B cell (primary cell): ENCODE results near the gene SEPTIN2. TPM values are rescaled to one million over a fixed set of nuclear protein-coding genes. Genes with fewer than 3 reads are reported as not detected.

ENCODE experiments used
- ATAC-seq: fragments of 200-7000 bp; cut with Tn5 transposase; one replicate; pipeline ENCODE4 v1.10.0; 2021; ENCODE audit warnings: low read depth, mild to moderate bottlenecking, moderate number of reproducible peaks, moderate library complexity
- CTCF ChIA-PET: fragments of 350-600 bp; sonication (Branson Sonifier 250); formaldehyde crosslinking; loops from one replicate; lab custom pipeline; 2021; ENCODE audit warnings: antibody characterized with exemption, inconsistent platforms; lab: Charles Lee
- POLR2A ChIA-PET: fragments of 350-600 bp; sonication (Branson Sonifier 250); formaldehyde crosslinking; loops from one replicate; lab custom pipeline; 2021; ENCODE audit warnings: antibody characterized with exemption; lab: Charles Lee
- DNase-seq: peaks from one replicate; pipeline ENCODE4 v3.0.0; 2013
- H2AFZ ChIP-seq: 2 replicates; pipeline ENCODE4 v1.6.1; 2012; ENCODE audit warnings: mild to moderate bottlenecking, low read depth, low read length; ENCODE audit not compliant: insufficient read depth, poor library complexity, severe bottlenecking
- H3K27ac ChIP-seq, 2 donors: 1 replicate in 1 of 2; 2 replicates in 1 of 2; pipeline ENCODE4 v1.5.1; 2012 to 2013; ENCODE audit warnings: low read length in 2 of 2, mild to moderate bottlenecking in 2 of 2, moderate library complexity in 1 of 2
- H3K27me3 ChIP-seq, 4 experiments: fragments of 200-600 bp in 1 of 4; sonication (generic) in 1 of 4; replicated peaks in 1 of 4; 1 replicate in 2 of 4; 2 replicates in 2 of 4; pipeline versions ENCODE4 v1.6.1 to v1.7.0; 2013 to 2016; ENCODE audit warnings: low read length in 3 of 4, mild to moderate bottlenecking in 2 of 4, mixed read lengths in 1 of 4, moderate library complexity in 1 of 4; ENCODE audit not compliant: insufficient read depth in 4 of 4, control insufficient read depth in 3 of 4; ENCODE audit errors: control extremely low read depth in 1 of 4
- H3K36me3 ChIP-seq, 2 experiments: replicated peaks in 1 of 2; 1 replicate in 1 of 2; 2 replicates in 1 of 2; pipeline versions ENCODE4 v1.6.1 to v1.7.1; 2013; ENCODE audit warnings: low read length in 1 of 2; ENCODE audit not compliant: insufficient read depth in 2 of 2, control insufficient read depth in 1 of 2; ENCODE audit errors: control extremely low read depth in 1 of 2, extremely low read depth in 1 of 2
- H3K4me1 ChIP-seq, 2 donors: fragments of 200-600 bp in 1 of 2; sonication (generic) in 1 of 2; 1 replicate in 1 of 2; 2 replicates in 1 of 2; pipeline versions ENCODE4 v1.5.1 to v1.6.1; 2013 to 2017; ENCODE audit warnings: low read length in 2 of 2; ENCODE audit not compliant: control insufficient read depth in 2 of 2, insufficient read depth in 2 of 2
- H3K4me2 ChIP-seq: replicated peaks from 2 replicates; pipeline ENCODE3; 2012; ENCODE audit warnings: mild to moderate bottlenecking, low read depth, low read length; ENCODE audit not compliant: poor library complexity, severe bottlenecking
- H3K4me3 ChIP-seq, 5 experiments: fragments of 200-600 bp in 1 of 5; sonication (generic) in 1 of 5; 1 replicate in 3 of 5; 2 replicates in 2 of 5; pipeline versions ENCODE4 v1.5.1 to v1.7.0; 2011 to 2016; ENCODE audit warnings: low read length in 4 of 5, mild to moderate bottlenecking in 4 of 5, low read depth in 2 of 5, control low read depth in 1 of 5, moderate library complexity in 1 of 5; ENCODE audit not compliant: insufficient read depth in 1 of 5; ENCODE audit errors: control extremely low read depth in 1 of 5, extremely low read depth in 1 of 5
- H3K79me2 ChIP-seq: fragments of 200-600 bp; sonication (generic); one replicate; pipeline ENCODE4 v1.6.0; 2016; ENCODE audit warnings: low read length; ENCODE audit not compliant: control insufficient read depth, insufficient read depth
- H3K9ac ChIP-seq: fragments of 200-600 bp; sonication (generic); 2 replicates; pipeline ENCODE4 v1.6.1; 2017; ENCODE audit warnings: mild to moderate bottlenecking, low read length, moderate library complexity
- H3K9me3 ChIP-seq, 3 donors: one replicate each; pipeline versions ENCODE4 v1.6.1 to v1.7.1; 2013; ENCODE audit warnings: low read length in 2 of 3; ENCODE audit not compliant: control insufficient read depth in 2 of 3, insufficient read depth in 1 of 3; ENCODE audit errors: control extremely low read depth in 1 of 3
- H4K20me1 ChIP-seq: 2 replicates; pipeline ENCODE4 v1.6.0; 2012; ENCODE audit warnings: mild to moderate bottlenecking, low read length; ENCODE audit not compliant: insufficient read depth, control insufficient read depth, poor library complexity, severe bottlenecking
- H3K27ac Mint-ChIP-seq: one replicate; pipeline ENCODE4 v1.8.0; 2021; ENCODE audit warnings: mixed read lengths
- H3K27me3 Mint-ChIP-seq: one replicate; pipeline ENCODE4 v1.8.0; 2021; ENCODE audit warnings: mixed read lengths
- H3K4me1 Mint-ChIP-seq: one replicate; pipeline ENCODE4 v1.8.0; 2021; ENCODE audit warnings: mixed read lengths
- H3K4me3 Mint-ChIP-seq: one replicate; pipeline ENCODE4 v1.8.0; 2021; ENCODE audit warnings: mixed read lengths
- H3K9me3 Mint-ChIP-seq: one replicate; pipeline ENCODE4 v1.8.0; 2022; ENCODE audit warnings: mixed read lengths; ENCODE audit not compliant: insufficient read depth
- EZH2 ChIP-seq: IDR thresholded peaks from 2 replicates; pipeline ENCODE4 v1.6.1; 2012; ENCODE audit warnings: borderline replicate concordance, low read depth, mild to moderate bottlenecking, moderate library complexity, low read length; ENCODE audit not compliant: insufficient read depth, poor library complexity, severe bottlenecking
- WGBS: methylation state at CpG from one replicate; pipeline ENCODE4 v1.1.5; 2013; ENCODE audit warnings: missing lambda C conversion rate; ENCODE audit not compliant: insufficient coverage; 5-methylcytosine and 5-hydroxymethylcytosine counted together
- intact Hi-C: fragments of 100-400 bp; cut with micrococcal nuclease; formaldehyde crosslinking; loops from one replicate; pipeline ENCODE4 v1.10.0; 2022
- polyA plus RNA-seq: library from polyadenylated mRNA; depleted of rRNA; stranded (reverse); fragments of >200 nt; gene quantifications from 2 replicates; pipeline ENCODE4 v1.2.3, GENCODE V29; 2012
- total RNA-seq, 2 donors: library from RNA; stranded (reverse); fragments of 120-200 nt in 1 of 2; gene quantifications; 1 replicate in 1 of 2; 2 replicates in 1 of 2; pipeline versions ENCODE4 v1.2.3 to v1.2.4, GENCODE V29; 2013 to 2022
- TF ChIP-seq, protein P1 (sequence below): fragments of 200-600 bp; IDR thresholded peaks from one replicate; pipeline ENCODE4 v1.8.0; 2022; ENCODE audit warnings: antibody characterized with exemption, mild to moderate bottlenecking

Gene SEPTIN2
- total and polyA plus RNA-seq, 2 donors (not counting 1 experiment from before 2014, with no cell fraction given), result 71.8 to 270 TPM

DNA sequence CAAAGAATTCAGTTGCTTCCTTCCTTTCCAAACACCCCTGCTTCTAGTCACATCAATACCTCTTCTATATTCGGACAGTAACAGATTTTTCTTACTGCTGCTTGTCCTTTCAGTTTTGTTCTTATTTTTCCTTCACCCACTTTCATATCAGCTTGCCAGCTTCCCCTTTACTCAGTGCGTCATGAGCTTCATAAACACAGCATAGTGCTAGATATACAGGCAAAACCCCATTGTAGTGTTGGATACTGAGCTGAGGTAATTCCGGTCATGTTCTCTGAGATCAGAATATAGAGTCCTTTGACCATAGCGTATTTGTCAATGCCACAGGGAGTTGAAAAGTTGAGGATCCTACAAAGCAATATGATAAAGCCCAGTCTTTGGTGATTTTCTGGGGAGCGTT is 42.7 kb downstream of the SEPTIN2 start:
- Histone ChIP-seq H3K4me1 (peaks cover 33 to 41% of the 10 kb centered on the region in 2 donors), H3K27me3 (no peaks in the 10 kb centered on the region), H3K27ac (peak overlapping the region; percentile 57 to 82), H3K79me2 (peaks cover 70% of the 10 kb centered on the region), H4K20me1 (peaks cover 16% of the 10 kb centered on the region), H3K4me2 (peak overlapping the region; percentile 92), H3K9ac (peak overlapping the region; percentile 43), H2AFZ (peak overlapping the region; percentile 6), H3K36me3 (no peaks in the 10 kb centered on the region), H3K4me3 (peak overlapping the region in 4 of 5 experiments; percentile 11 to 79 (median 30)), H3K9me3 (peaks cover 0 to 5% (median 0%) of the 10 kb centered on the region in 3 donors)
- TF ChIP-seq EZH2, result no peak
- TF ChIP-seq, protein P1, sequence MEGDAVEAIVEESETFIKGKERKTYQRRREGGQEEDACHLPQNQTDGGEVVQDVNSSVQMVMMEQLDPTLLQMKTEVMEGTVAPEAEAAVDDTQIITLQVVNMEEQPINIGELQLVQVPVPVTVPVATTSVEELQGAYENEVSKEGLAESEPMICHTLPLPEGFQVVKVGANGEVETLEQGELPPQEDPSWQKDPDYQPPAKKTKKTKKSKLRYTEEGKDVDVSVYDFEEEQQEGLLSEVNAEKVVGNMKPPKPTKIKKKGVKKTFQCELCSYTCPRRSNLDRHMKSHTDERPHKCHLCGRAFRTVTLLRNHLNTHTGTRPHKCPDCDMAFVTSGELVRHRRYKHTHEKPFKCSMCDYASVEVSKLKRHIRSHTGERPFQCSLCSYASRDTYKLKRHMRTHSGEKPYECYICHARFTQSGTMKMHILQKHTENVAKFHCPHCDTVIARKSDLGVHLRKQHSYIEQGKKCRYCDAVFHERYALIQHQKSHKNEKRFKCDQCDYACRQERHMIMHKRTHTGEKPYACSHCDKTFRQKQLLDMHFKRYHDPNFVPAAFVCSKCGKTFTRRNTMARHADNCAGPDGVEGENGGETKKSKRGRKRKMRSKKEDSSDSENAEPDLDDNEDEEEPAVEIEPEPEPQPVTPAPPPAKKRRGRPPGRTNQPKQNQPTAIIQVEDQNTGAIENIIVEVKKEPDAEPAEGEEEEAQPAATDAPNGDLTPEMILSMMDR, result no peak
- intact Hi-C loops, result loop anchor here (1.0 to 5.0 kb wide), 6 partner anchors 16 to 796 kb away; partner anchors contain the start of genes D2HGDH, DTYMK, DUSP28 and PPP1R7
- ChIA-PET POLR2A (interaction anchor here (1.8 kb wide), 1 partner anchor 43 kb away, joined by 16 read pairs; the partner anchor contains the start of genes HDLBP and SEPTIN2), CTCF (interaction anchor here (1.0 to 3.7 kb wide), 5 partner anchors 10 to 281 kb away, joined by 4 to 22 read pairs (median 6); partner anchors contain the start of genes HDLBP and SEPTIN2)
- peak; percentile 85 for DNase-seq
- Mint-ChIP-seq H3K4me3 (peak overlapping the region; percentile 78), H3K9me3 (no peaks in the 10 kb centered on the region), H3K27me3 (no peaks in the 10 kb centered on the region), H3K4me1 (peaks cover 51% of the 10 kb centered on the region), H3K27ac (peak overlapping the region; percentile 92)
- ATAC-seq, result peak; percentile 29
- WGBS, result 50% methylated on average over 2 of the region's 5 CpGs

- Histone ChIP-seq H3K27me3 (no peaks in the 10 kb centered on the region), H3K9me3 (peaks cover 0 to 5% (median 0%) of the 10 kb centered on the region in 3 donors), H3K9ac (no peak overlapping the region), H3K4me1 (peaks cover 36 to 43% of the 10 kb centered on the region in 2 donors), H2AFZ (no peak overlapping the region), H3K4me2 (peak overlapping the region; percentile 92), H3K27ac (no peak overlapping the region), H4K20me1 (peaks cover 23% of the 10 kb centered on the region), H3K79me2 (peaks cover 81% of the 10 kb centered on the region), H3K4me3 (no peak overlapping the region), H3K36me3 (peaks cover 0 to 9% of the 10 kb centered on the region in 2 experiments)
- no peaks in the 10 kb centered on the region for H3K27me3 Mint-ChIP-seq
- POLR2A ChIA-PET, result interaction anchor here (0.6 to 0.8 kb wide), 2 partner anchors 45 to 209 kb away, joined by 3 read pairs; partner anchors contain the start of genes HDLBP and PPP1R7
- peak overlapping the region; percentile 92 for H3K27ac Mint-ChIP-seq
- DNase-seq, result no peak
- peak overlapping the region; percentile 78 for H3K4me3 Mint-ChIP-seq
- CTCF ChIA-PET, result interaction anchor here (0.7 to 3.7 kb wide), 6 partner anchors 13 to 258 kb away, joined by 3 to 22 read pairs (median 4); no protein-coding TSS in a partner anchor
- no peaks in the 10 kb centered on the region for H3K9me3 Mint-ChIP-seq
- no peak for TF ChIP-seq EZH2
- TF ChIP-seq, protein P1, result no peak
- ATAC-seq, result no peak
- 98% methylated on average over 4 of the region's 7 CpGs for WGBS
- intact Hi-C loops, result loop anchor here (2.0 to 5.0 kb wide), 4 partner anchors 33 to 797 kb away; partner anchors contain the start of genes DTYMK, DUSP28 and PPP1R7
- H3K4me1 Mint-ChIP-seq, result peaks cover 61% of the 10 kb centered on the region
These were observed 43.8 kb downstream of the SEPTIN2 start for GRCh38 chr2:241359481-241360045.
